Measurements from ENCODE around the gene C9orf85.
A peak's percentile ranks its signal among the peaks of the same experiment; 100 is the strongest.

C9orf85 gene

DNA sequence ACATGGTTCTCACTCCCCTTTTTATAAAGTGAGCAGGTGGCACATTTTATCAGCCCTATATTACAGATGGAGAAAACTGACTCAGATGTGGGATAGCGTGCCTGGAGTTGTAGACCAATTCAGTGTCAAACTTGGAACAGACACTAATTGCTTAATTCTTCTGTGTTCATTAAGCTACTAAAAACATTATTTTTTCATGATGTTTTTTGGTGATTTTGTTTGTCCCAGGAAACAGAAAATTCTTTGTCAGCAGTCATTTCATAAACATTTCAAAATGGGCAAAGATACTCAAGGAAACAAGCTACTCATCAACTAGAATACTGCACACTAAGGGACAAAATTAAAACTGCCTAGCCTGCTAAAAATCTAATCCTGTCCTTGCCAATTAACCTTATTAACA, 2.6 kb upstream of the C9orf85 start:
- peak; percentile 17 for DNase-seq

DNA sequence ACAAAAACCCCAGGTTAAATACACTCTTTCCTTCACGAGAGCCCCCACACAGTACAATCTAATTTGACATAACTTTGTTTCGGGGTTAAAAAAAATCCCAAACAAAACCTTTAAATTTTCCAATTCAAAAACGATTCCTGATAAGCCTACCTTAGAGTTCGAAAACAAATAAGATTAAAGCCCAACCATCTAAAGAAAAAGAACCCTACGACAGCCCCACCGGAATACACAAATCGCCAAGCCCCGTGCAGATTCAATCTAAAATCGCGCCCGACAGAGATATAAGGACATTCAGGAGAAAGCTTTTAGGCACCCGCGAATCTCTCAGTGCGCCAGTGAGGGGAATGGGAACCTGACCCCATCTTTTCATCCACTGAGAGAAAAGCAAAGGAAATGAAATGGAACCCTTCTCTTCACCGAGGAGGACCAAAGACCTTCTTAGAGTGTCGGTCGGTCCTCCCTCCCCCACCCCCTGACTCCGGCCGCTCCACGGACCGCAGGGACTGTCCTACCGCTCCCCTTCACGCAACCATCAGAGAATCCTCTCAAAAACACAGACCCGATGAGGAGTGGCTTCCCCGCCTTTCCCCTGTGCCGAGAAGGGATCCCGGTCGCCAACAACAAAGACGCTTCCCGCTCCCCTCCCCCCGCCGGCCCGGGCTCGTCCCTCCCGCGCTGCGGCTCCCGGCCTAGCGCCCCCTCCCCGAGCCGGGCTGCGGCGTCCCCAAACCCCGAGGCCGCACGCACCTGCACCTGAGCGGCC, 1.4 kb upstream of the C9orf85 start:
- DNase-seq, result peak; percentile 53

DNA sequence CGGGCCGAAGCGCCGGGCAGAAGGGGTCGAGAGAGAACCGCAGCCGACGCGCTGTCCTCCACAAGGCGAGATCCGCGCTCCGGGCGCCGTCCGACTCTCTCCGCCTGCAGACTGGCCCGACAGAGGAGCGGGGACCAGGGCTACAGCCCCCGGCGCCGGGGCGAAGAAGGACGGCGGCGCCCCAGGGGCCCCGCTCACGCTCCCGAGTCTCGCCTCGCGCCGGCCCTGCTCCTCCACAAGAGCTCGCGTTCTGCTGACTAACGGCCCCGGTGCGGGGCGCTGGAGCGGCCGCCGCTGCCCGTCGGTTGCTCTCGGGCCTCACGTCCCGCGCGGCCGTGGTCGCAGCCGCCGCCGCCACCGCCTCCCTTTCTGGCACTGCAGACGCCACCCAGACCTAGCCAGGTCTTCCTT, 784 bp upstream of the C9orf85 start:
- no peak for DNase-seq

DNA sequence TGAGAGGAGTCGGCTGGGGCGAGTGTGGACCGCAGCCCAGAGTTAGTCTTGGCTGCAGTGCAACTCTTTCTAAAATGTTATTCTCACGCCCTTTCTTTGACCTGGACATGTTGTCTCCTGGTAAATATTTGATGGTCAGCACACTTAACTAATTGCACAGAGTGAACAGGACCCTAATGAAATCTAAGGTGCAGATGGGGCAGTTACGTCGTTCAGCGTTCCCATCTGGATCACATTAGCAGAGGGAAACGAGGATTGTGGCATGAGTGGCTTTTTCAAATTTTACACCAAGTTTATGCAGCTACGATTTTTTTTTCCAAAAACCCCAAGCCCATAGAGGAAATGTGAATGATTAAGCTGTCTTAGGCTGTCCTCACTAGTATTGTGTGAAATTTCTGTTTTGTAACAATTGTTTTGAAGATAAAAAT, 483 bp downstream of the C9orf85 start:
- DNase-seq, result peak; percentile 70

DNA sequence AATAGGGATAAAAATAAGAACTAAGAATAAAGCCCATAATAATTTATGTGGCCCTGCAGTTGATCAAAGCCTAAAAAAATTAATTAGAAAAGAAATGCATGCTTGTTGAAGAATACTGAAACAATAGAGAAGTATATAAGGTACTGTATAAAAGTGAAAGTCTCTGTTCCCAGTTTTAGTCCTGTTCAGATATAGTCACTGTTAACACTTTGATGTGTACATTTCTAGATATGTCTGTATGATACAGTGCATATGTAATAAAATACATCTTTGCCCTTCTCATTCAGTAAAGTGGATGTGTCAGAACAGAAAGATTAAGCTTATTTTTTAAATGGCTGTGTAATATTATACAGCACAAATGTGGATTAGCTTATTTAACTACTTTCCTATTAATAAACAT, 4.1 kb downstream of the C9orf85 start:
- no peak for DNase-seq

DNA sequence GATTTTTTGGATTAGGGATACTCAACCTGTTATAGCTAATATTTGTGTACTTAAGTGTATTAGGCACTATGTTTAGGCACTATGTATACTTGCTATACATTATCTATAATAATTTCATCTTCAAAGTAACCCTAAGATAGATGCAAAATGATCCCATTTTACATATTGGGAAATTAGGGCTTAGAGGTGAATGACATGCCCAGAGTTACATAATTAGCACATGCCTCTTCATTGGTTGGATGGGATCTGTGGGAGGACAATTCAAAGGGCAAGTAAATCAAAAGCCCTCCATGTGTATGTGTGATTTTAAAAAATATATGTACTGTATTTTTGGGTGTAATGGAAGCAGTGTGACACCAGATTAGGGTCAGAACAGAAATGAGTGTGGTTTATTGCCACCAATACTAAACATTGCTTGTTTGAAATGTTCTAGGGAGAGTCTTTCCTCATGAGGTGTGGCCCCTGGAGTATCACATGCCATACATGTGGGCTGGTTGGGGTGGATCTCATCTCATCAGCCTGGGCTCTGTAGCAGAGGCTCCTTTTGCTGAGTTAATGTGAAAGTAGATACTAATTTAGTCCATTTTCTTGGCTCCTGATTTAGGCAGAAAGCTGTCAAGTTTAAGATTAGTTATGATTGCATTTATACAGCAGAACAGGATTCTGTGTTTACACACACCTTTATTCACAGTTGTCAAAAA, 5.5 kb downstream of the C9orf85 start:
- no peak for DNase-seq

DNA sequence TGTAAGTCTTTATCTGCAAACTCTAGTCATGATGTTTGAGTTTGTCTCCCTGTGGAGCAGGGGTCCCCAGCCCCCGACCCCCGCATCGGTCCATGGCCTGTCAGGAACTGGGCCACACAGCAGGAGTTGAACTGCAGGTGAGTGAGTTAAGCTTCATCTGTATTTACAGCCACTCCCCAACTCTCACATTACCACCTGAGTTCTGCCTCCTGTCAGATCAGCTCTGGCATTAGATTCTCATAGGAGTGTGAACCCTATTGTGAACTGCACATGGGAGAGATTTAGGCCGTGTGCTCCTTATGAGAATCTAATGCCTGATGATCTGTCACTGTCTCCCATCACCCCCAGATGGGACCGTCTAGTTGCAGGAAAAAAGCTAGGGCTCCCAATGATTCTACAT, 7.0 kb downstream of the C9orf85 start:
- no peak for DNase-seq

DNA sequence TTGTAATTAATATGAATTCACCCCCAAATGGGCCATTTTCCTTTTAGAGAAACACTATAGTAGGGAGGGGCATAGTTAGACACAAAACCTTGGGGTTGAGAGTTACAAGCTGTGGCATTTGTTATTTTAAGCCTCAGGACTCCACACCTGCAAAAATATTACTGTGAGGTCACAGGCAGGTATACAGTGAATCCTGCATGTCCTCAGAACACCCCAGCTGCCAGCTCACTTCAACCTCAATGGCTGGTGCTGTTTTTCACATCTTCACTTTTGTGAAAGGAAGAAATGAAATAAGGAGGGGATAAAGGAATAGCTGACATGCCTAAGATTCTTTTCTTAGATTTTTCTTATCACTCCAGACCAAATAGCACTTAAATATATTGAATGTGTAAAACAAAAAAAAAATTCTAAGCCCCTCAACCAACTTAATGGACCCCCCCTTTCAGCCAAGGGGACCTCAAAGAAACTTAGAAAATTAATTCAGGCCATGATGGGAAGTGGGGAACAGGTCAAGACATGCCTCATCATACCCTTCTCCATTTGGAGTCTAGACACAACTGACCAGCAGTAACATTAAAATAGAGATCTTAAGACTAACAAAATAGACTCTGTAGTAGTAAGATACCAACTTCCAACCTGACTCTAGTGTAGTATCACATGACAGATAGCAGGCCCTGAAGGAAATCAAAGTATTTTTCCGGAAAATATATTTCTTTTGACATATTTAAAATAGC, 9.2 kb downstream of the C9orf85 start:
- no peak for DNase-seq

DNA sequence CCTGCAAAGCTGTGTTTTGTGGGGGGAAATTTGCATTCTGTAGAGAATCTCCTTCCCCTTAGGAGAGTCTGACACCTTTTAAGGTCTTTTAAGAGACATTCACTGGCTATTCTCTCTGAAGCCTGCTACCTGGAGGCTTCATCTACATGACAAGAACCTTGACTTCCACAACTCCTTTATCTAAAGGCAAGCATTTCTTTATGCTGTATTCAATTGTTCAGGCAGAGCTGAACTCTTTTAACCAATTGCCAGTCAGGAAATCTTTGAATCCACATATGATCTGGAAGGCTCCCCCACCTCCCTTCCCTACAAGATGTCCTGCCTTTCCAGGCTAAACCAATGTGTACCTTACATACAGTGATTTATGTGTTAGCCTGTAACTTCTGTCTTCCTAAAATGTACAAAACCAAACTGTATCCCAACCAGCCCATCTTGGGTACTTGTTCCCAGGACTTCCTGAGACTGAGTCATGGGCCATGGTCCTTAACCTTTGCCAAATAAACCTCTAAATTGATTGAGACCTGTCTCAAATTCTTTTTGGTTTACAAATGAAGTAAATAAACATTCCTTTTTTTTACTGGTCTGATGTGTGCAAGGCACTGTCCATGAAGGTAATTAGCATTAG, 9.9 kb downstream of the C9orf85 start:
- no peak for DNase-seq

DNA sequence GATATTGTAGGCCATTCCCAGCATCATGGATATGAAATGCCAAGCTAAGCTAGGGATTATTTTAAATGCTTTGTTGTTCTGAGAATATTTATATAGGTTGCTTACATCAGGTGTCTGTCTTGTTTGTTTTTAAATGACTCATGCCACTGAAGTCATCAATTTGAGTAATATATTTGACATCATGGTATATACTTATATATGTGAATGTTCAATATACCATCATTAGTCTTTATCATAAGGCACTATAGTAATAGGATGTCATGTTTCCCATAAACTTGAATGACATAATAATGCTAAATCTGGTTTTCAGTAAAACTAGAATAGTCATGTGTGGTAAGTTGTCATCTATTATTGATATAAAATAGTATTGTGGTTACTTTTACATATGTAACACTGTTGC, 13.1 kb downstream of the C9orf85 start:
- DNase-seq, result no peak

DNA sequence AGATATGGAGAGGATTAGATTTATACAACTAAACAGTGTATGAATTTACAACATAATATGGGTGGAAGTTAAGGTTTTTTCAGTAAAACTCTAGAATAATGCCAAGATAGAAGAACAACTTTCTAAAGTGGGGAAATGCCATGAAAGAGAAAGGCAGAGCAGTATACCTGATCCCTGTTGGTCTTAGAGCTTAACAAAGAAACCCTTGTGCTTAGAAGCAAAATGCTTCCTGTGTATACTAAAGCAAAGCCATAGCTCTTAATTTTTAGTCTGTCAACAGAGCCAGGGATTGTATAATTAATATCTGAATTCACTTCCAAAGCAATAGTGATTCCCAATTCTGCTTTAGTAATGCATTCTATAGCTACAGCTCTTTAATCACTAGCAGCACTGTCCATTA, 14.4 kb downstream of the C9orf85 start:
- no peak for DNase-seq

DNA sequence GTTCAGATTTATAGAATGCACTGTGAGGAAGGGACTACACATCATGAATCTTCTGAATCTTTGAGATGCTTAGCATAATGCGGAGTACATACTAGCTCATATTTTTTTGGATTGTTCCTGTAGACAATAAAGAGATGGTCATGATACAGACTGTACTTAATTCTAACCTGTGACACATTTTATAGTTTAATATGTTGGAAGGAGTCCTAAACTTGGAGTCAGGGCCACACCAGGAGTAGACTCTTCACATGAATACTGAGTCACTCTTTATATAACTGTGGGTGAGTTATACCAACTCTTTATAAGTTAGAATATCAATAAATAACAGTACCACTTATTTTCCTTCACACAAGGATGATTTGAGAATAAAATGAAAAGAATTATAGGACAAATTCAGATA, 16.9 kb downstream of the C9orf85 start:
- DNase-seq, result no peak

DNA sequence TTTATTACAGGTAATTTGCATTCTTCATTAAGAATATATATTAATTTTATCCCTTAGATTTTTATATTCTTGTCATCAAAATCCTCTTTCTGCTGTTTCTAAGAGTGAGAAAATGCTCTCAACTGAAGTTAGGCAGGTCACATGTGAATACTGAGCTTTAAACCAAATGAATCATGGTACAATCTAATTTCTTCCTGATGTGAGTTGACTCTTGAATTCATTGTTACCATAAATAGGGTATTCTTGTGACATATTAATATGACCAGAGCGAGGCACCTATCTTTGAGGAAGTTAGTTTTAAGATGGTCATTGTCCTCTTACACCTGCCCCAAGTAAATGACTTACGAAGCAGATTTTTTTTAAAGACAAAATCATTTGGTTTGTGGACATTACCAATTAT, 17.4 kb downstream of the C9orf85 start:
- no peak for DNase-seq

DNA sequence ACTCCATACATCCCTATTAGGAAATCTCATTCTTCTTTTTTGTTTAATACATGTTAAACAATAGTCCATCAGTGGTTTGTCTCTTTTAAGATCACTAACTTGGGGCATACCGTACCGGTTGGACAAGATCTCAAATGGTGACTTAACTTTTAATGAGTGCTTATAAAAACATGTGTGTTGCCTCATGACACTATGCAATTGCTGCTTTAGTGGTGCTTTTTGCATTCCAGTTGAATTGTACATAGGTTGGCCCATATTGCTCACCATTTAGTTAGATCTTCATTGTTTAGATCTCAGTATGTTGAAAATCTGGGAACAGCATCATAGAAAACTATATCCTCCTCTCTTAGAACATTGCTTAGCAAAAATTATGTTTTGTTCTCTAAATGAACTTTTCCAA, 17.8 kb downstream of the C9orf85 start:
- DNase-seq, result no peak

DNA sequence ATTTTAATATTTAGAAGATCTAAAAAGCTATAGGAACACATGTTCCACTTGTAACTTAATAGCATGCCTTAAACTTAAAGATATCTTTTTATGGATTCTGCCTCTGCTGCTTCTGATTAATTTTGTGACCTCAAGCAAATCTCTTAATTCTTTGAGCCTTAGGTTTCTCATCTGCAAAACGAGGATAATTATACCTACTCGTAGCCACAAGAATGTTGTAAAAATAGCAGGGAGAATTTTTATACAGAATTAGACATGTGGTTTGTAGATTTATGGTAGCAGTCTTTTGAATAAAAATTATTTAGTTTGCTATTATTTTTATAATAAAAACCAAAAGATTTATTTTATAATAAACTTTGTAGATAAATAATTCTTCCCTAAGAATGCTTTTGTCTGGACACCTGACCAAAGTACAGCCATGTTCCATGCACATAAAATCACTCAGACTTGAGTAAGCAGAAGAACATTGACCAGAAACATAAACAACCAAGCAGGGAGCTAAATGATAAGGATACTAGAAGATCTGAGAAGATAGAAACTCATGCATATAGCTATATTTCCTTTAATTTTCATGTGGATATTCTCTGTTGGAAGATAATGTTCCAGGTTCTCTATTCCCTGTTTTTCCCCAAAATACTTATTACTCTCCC, 18.5 kb downstream of the C9orf85 start:
- no peak for DNase-seq

DNA sequence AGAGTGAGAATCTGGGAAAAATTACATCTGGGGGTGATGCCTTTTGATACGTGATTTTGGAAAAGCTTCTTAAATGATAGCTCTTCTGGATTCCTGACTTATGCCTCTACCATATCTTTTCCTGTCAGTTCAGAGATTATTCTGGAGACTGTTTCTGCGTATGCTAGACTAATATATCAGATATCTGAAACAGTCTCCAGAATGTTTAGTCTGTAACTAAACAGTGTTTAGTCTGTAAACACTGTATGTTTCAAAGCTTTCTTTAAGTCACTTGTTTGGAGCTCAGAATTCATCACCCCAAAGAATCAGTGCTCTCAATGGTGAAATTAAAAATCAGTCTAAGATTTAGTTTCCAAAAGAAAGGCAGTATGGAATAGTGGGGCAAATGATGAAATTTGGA, 19.7 kb downstream of the C9orf85 start:
- no peak for DNase-seq

DNA sequence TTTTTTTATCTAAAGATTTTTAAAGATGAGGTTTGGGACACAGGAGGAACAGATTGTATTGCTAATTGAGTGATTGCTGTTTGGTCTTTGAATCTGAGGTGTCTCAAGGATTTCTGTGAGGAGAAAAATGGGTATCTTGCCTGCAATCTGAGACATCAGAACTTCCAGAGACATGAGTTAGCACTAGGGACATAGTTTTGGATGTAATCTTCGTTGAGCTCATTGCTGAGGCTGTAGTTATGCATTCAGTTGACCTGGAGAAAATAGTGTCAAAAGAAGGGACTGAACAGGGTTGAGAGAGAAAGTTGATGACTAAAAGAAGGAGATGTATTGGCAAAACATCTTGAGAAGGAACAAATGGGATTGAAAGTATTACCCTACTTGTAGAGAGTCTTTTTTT, 24.6 kb downstream of the C9orf85 start:
- no peak for DNase-seq

DNA sequence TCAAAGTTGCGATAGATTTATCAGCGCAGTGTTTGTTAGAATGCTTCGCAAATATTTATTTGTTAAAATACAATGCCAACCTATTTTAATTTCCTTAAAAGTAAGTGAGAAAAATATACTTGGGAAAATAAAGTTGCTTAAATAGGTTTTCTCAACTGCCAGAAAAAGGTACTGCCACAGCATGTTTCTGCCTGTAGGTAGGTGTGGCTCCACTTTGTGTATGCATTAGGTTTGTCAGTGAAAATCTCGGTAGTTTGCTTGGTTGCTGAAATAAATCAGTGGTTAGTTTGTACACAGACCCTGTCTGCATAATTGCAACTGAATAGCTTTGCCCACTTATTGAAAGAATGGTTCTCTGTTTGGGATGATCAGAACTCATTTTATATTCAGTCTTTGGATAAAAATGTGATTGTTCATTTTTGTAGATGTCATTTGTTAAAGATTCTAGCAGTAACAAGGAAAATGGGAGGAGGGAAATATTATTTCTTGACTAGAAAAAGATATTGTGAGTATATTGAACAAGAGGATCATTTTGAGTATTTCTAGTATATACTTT, 25.7 kb downstream of the C9orf85 start:
- no peak for DNase-seq

DNA sequence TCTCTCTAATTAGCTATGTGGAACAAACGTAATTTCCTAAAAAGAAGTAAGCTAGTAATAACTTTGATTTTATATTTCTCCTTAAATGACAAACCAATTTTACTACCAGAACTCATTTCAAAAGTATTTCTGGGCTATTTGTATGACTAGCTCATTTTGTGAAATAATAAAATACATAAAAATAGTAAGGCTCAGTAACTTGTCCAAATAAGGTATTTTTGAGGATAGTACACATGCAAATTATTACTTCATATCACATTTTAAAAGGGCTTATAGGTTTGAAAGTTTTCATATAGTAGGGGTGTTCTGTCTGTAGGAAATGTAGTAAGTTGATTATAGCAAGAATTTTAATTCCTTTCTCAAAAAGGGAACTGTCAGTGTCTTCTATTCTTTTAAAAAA, 26.5 kb downstream of the C9orf85 start:
- no peak for DNase-seq

DNA sequence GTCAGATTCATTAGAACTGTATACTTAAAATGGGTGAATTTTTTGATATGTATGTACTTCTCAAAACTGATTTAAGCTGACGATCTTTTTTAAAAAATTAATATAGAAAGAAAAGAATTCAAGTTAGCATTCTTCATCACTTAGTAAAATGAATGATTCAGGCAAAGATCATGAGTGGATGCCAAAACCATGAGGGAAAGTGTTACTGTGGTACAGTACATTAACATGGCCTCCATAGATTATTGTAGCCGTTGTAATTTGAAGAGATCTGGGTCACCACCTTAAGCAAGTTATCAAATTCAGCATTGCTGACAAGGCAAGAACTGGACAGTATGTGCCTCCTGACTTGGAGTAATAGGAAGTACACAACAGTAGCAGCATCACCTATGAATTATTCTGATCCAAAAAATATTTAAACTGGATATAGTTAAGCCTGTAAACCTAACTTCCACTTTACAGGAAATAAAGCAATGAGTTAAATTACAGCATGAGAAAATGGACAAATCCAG, 29.7 kb downstream of the C9orf85 start:
- DNase-seq, result no peak

DNA sequence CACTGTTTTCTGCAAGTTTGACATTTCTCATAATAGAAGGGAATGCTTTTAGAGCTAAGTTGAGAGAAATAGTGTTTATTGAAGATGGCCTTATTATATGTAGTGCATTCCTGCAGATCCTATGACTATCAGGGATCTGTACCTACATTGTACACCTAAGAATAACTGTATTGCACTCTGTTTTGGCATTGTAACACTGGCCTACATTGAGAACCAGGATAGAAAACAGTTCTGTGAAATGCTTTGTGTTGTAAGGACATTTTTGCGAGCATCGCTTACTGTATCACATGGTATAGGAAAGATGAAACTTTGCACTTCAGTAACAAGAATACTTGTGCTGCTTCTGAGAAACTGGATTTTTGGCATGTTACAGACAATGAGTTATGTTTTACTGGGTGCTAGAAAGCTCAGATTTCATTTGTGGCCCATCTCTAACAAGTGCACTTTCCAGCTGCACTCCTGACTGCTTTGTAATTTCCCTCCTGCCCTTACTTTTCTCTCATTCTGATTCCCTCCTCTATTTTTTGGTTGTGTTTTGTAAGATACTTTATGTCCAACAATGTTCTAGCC, 30.6 kb downstream of the C9orf85 start:
- DNase-seq, result no peak

DNA sequence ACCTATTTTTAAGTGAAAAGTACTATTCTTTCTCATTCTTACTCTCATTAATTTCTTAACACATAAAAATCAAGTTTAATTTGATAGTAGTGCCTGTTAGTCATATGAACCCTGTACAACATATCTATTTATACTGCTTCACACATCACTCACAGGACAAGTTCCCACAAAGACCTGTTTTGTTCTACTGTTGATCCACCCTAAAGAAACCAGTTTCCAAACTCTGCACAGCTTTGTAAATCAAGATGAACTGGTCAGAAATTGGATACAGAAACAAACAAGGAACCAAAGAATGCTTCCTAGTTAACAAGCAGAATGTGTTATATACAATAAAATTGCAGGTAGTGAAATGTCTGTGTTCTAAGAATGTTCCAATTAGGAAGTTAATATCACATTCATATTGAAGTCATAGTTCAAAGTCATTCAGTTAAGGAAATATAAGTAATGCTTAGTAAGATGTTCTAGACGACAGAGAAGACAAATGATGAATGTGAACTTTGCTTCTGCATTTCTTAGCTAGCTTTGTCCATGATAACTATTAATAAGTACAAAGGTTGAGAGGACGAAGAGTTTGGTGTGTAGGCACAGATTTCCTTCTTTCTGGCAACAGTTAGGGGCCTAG, 33.4 kb downstream of the C9orf85 start:
- no peak for DNase-seq
